GDM1 (cell line): ENCODE data around the gene STRIT1.
"Not testable (repeated sequence)": the region's sequence is repeated elsewhere in the genome, so short reads cannot be mapped to it uniquely, and the experiment has no call there.

Source experiments
- DNase-seq: peaks from one replicate; lab custom pipeline; 2025; lab: John Stamatoyannopoulos, UW

STRIT1 gene

GRCh38 chr3:155270485-155271342, 22.8 kb downstream of the STRIT1 start:
- no peak for DNase-seq

DNA sequence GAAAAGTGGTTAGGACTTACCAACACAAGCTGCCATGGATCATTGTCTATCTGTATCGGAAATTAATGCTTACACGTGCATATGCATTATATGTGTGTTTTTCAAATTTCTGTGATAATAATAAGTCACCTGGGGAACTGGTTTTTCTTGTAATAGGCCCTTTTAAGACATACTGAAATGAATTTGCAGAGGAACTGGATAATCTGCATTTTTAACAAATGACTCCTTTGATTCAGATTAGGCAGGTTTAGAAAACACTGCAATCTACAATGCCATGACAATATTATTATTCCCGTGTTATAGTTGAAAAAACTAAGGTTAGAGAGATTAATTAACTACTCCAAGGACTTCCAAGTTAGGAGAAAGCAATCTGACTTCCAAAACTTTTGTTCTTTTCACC, 23.4 kb downstream of the STRIT1 start:
- no peak for DNase-seq

DNA sequence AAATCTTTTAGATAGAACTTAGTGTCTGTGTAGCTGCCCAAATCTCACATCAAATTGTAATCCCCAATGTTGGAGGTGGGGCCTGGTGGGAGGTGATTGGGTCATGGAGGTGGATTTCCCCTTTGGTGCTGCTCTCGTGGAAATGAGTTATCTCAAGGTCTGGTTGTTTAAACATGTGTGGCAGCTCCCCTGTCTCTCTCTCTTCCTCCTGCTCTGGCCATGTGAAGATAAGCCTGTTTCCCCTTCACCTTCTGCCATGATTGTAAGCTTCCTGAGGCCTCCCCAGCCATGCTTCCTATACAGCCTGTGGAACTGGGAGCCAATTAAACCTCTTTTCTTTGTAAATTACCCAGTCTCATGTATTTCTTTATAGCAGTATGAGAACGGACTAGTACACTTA, 30.6 kb downstream of the STRIT1 start:
- not testable (repeated sequence) for DNase-seq

GRCh38 chr3:155262295-155262694, 31.2 kb downstream of the STRIT1 start:
- DNase-seq = no peak

DNA sequence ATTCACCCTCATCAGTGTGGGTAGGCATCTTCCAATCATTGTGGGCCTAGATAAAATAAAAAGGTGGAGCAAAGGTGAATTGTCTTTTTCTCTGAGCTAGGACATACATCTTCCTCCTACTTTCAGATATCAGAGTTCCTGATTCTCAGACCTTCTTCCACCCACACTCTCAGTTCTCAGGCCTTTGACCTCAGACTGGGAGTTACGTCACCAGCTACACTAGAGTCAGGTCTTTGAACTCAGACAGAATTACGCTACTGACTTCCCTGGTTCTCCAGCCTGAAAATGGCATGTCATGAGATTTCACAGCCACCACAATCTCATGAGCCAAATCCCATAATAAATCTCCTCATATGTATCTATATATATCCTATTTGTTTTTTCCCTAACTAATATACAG, 39.0 kb downstream of the STRIT1 start:
- DNase-seq = no peak

DNA sequence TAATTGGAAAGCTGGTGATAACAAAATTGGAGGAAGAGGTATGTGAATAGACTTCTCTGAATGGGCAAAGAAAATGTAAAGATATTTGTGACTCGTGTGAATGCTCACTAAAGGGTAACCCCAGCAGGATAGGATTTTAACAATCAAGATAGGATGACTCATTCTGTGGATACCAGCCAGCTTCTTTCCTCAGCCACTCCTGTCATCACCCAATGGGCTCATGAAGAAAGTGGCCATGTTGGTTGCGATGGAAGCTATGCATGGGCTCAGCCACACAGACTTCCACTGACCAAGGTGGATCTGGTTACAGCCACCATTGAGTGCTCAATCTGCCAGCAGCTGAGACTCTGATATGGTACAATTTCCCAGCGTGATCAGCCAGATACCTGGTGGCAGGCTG, 40.9 kb downstream of the STRIT1 start:
- no peak for DNase-seq

GRCh38 chr3:155252021-155252420, 41.5 kb downstream of the STRIT1 start:
- no peak for DNase-seq

- no peak for DNase-seq
Observed at GRCh38 chr3:155248531-155249187, 44.8 kb downstream of the STRIT1 start.

- DNase-seq = no peak
Observed at GRCh38 chr3:155244699-155245098, 48.8 kb downstream of the STRIT1 start.

DNA sequence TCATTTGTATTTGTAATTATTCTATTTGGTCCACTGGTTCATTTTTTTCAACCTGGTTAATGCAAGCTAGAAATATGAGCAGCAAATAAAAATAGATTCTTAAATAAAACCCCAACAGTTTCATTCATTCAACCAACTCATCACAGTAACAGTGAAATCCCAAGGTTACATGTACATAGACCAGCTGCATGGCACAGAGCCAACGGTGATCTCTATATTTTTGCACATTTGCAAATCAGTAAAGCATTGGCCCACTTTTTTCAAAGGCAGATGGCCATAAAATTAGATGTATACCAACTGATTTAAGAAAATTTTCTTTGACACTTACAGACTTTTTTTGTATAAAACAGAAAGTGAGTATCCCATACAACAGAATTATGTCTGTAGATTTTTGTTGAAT, 49.3 kb downstream of the STRIT1 start:
- no peak for DNase-seq

DNA sequence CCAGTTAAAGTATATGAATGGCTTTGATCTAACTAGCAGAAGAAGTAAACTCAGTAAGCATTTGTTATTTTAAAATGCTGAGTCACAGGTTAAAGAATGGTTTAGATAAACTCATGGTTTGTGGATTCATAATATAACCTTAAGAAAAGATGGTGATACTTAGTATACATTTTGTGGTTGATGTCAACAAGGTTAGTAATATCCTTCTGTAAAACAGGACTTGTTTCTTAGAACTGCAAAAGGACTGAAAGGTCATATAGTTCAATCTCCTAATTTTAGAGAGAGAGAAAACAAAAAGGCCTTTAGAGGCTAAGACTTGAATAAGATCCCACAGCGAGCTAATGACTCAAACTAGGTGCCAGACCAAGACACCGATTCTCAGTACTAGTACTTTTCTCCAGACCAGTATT, 50.0 kb downstream of the STRIT1 start:
- DNase-seq = no peak

GRCh38 chr3:155242342-155242741, 51.1 kb downstream of the STRIT1 start:
- no peak for DNase-seq

GRCh38 chr3:155241579-155241978, 51.9 kb downstream of the STRIT1 start:
- DNase-seq = no peak
